ENCODE measurements around the gene HMG20A.

HMG20A gene

DNA sequence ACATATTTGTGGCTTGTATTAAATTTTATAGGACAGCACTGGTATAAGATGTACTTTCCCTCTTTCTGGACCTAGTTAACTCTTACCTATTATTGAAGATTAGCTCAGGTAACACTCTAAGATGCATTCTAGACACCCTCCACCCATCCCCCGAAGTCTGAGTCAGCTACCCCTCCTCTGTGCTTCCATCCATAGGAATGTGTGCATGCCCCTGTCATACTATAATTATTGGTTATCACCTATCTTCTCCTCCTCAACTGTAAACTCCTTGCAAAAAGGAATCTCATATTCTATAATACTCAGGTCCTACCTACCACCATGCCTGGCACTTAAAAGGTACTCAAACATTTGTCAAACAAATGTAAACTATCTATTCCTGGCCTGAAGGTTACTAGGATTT is 3.7 kb upstream of the HMG20A start:
- Histone ChIP-seq H3K9me2 (replicated peaks; ENCODE audit: low read depth, low read length) (no peaks in the 10 kb centered on the region), H3K9me3 (ENCODE audit: insufficient read depth, low read depth, low read length) (no peaks in the 10 kb centered on the region), H2AFZ (ENCODE audit: low read length) (no peak overlapping the region), H3F3A (ENCODE audit: low read depth) (no peaks in the 10 kb centered on the region), H3K79me2 (ENCODE audit: insufficient read depth, low read length) (peaks cover 71% of the 10 kb centered on the region), H3K27me3 (ENCODE audit: insufficient read depth, low read length, poor library complexity, severe bottlenecking) (no peaks in the 10 kb centered on the region), H3K4me2 (ENCODE audit: low read depth, low read length, poor library complexity, severe bottlenecking) (peak overlapping the region; percentile 26), H3K4me1 (ENCODE audit: insufficient read depth, low read length, poor library complexity, severe bottlenecking) (peaks cover 62% of the 10 kb centered on the region), H3K36me3 (ENCODE audit: insufficient read depth, low read length) (no peaks in the 10 kb centered on the region), H3K9ac (ENCODE audit: low read depth, low read length, poor library complexity, severe bottlenecking) (no peak overlapping the region), H3K4me3 (ENCODE audit: low read length, poor library complexity, severe bottlenecking) (no peak overlapping the region), H4K20me1 (ENCODE audit: insufficient read depth, low read length, poor library complexity, severe bottlenecking) (peaks cover 27% of the 10 kb centered on the region)
- TF ChIP-seq CTCF (conservative IDR thresholded peaks at IDR 0.05; ENCODE audit: low read length) (no peak), EZH2phosphoT487 (IDR thresholded peaks at IDR 0.05; ENCODE audit: borderline replicate concordance) (no peak)

DNA sequence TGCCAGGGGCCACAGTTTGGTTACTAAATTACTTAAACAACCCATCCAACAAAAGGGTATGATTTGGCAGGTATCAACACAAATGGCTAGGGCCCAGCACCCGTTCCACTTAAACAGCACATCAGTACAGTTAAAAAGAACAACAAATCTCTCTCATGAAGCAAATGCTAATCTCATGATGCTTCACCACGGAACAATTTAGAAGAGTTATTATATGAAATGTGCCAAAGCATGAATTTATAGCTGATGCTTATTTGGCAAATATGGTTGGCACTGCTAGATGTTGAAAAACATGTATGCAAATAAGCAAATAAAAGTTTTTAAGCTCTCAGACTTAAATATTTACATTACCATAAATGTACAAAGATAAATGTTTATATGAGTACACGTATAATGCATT is 3.1 kb upstream of the HMG20A start:
- Histone ChIP-seq H3K4me1 (ENCODE audit: insufficient read depth, low read length, poor library complexity, severe bottlenecking) (peaks cover 61% of the 10 kb centered on the region), H3K9me2 (replicated peaks; ENCODE audit: low read depth, low read length) (no peaks in the 10 kb centered on the region), H3K4me2 (ENCODE audit: low read depth, low read length, poor library complexity, severe bottlenecking) (peak overlapping the region; percentile 75), H3K36me3 (ENCODE audit: insufficient read depth, low read length) (no peaks in the 10 kb centered on the region), H3K9me3 (ENCODE audit: insufficient read depth, low read depth, low read length) (no peaks in the 10 kb centered on the region), H2AFZ (ENCODE audit: low read length) (no peak overlapping the region), H3F3A (ENCODE audit: low read depth) (no peaks in the 10 kb centered on the region), H3K27me3 (ENCODE audit: insufficient read depth, low read length, poor library complexity, severe bottlenecking) (no peaks in the 10 kb centered on the region), H4K20me1 (ENCODE audit: insufficient read depth, low read length, poor library complexity, severe bottlenecking) (peaks cover 30% of the 10 kb centered on the region), H3K9ac (ENCODE audit: low read depth, low read length, poor library complexity, severe bottlenecking) (peak overlapping the region; percentile 78), H3K4me3 (ENCODE audit: low read length, poor library complexity, severe bottlenecking) (peak overlapping the region; percentile 75), H3K79me2 (ENCODE audit: insufficient read depth, low read length) (peaks cover 75% of the 10 kb centered on the region)
- TF ChIP-seq CTCF (conservative IDR thresholded peaks at IDR 0.05; ENCODE audit: low read length), result no peak
- no peak for TF ChIP-seq EZH2phosphoT487 (IDR thresholded peaks at IDR 0.05; ENCODE audit: borderline replicate concordance)

DNA sequence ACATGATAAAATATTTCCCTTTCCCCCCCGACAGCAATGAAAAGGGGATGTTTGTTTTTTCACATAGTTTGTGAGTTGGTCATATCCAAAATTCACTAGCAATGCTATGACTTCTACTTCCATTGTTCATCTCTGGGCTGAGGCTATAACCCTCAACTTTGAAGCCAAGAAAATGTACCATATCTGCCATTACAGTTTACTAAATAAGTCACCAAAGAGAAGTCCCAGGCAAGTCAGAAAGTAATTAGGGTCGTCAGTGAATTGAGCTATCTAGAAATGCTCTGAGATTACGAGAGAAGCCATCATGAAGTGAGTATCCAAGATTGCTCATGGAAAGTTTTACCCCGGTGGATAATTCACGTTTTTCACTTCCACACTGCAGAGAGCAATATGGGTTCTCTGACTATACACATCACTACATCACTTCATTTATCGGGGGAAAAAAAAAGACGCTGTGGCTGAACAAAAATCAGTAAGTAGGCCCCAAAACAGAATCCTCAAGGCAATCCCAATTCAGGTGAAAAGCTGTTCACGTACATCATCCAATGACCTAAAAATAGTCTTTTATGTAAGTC is 2.2 kb upstream of the HMG20A start:
- H3K4me2 ChIP-seq (ENCODE audit: low read depth, low read length, poor library complexity, severe bottlenecking), result peak overlapping the region; percentile 75
- peaks cover 77% of the 10 kb centered on the region for H3K79me2 ChIP-seq (ENCODE audit: insufficient read depth, low read length)
- no peaks in the 10 kb centered on the region for H3K9me2 ChIP-seq (replicated peaks; ENCODE audit: low read depth, low read length)
- H4K20me1 ChIP-seq (ENCODE audit: insufficient read depth, low read length, poor library complexity, severe bottlenecking), result peaks cover 37% of the 10 kb centered on the region
- H3K9me3 ChIP-seq (ENCODE audit: insufficient read depth, low read depth, low read length), result no peaks in the 10 kb centered on the region
- H3K36me3 ChIP-seq (ENCODE audit: insufficient read depth, low read length), result no peaks in the 10 kb centered on the region
- H3K27me3 ChIP-seq (ENCODE audit: insufficient read depth, low read length, poor library complexity, severe bottlenecking), result no peaks in the 10 kb centered on the region
- H3F3A ChIP-seq (ENCODE audit: low read depth), result no peaks in the 10 kb centered on the region
- peak overlapping the region; percentile 75 for H3K4me3 ChIP-seq (ENCODE audit: low read length, poor library complexity, severe bottlenecking)
- TF ChIP-seq EZH2phosphoT487 (IDR thresholded peaks at IDR 0.05; ENCODE audit: borderline replicate concordance), result no peak
- TF ChIP-seq CTCF (conservative IDR thresholded peaks at IDR 0.05; ENCODE audit: low read length), result no peak
- H2AFZ ChIP-seq (ENCODE audit: low read length), result no peak overlapping the region
- peak overlapping the region; percentile 78 for H3K9ac ChIP-seq (ENCODE audit: low read depth, low read length, poor library complexity, severe bottlenecking)
- H3K4me1 ChIP-seq (ENCODE audit: insufficient read depth, low read length, poor library complexity, severe bottlenecking), result peaks cover 58% of the 10 kb centered on the region
